ENCODE results near the gene MSL2. TPM values are rescaled to one million over a fixed set of nuclear protein-coding genes. Genes with fewer than 3 reads are reported as not detected.
"Not testable (repeated sequence)": the region's sequence is repeated elsewhere in the genome, so short reads cannot be mapped to it uniquely, and the experiment has no call there.

Gene MSL2
- total and polyA plus RNA-seq, 9 donors: 14.3 to 47.9 (median 39.4) TPM

- WGBS, 3 donors: 0% methylated on average over 47 of the region's 47 CpGs
- Histone ChIP-seq H3K36me3 (no peaks in the 10 kb centered on the region), H3K27me3 (no peaks in the 10 kb centered on the region), H3K27ac (peak overlapping the region; percentile 99 to 100), H3K4me1 (ENCODE audit: insufficient read depth) (peaks cover 14% of the 10 kb centered on the region), H3K4me3 (peak overlapping the region; percentile 92), H3K9me3 (no peaks in the 10 kb centered on the region)
- TF ChIP-seq EP300 (IDR thresholded peaks at IDR 0.05) (no peak), POLR2A (IDR thresholded peaks at IDR 0.05) (no peak), CTCF (IDR thresholded peaks at IDR 0.05) (no peak)
- DNase-seq: peak; percentile 11 to 46 (median 28)
- intact Hi-C loops (cut with DNase I): loop anchor here in 1 of 4 donors (5.0 kb wide), 1 partner anchor 53 kb away; no protein-coding TSS in a partner anchor
Measured at GRCh38 chr3:136194409-136195257, 1.5 kb downstream of the MSL2 start.

GRCh38 chr3:136193278-136194054, 2.7 kb downstream of the MSL2 start:
- H3K36me3 ChIP-seq: no peaks in the 10 kb centered on the region
- peaks cover 17% of the 10 kb centered on the region for H3K4me1 ChIP-seq (ENCODE audit: insufficient read depth)
- DNase-seq: no peak
- H3K4me3 ChIP-seq: peak overlapping the region; percentile 92
- no peak for TF ChIP-seq EP300 (IDR thresholded peaks at IDR 0.05)
- TF ChIP-seq CTCF (IDR thresholded peaks at IDR 0.05): no peak
- no peak for TF ChIP-seq POLR2A (IDR thresholded peaks at IDR 0.05)
- no peaks in the 10 kb centered on the region for H3K27me3 ChIP-seq
- H3K27ac ChIP-seq: peak overlapping the region in 1 of 2 donors; percentile 19
- H3K9me3 ChIP-seq: no peaks in the 10 kb centered on the region
- intact Hi-C loops (cut with DNase I): no loop called here
- WGBS, 3 donors: 1 to 4% (median 3%) methylated on average over 6 of the region's 6 CpGs

GRCh38 chr3:136192831-136193230, 3.3 kb downstream of the MSL2 start:
- no peaks in the 10 kb centered on the region for H3K36me3 ChIP-seq
- TF ChIP-seq CTCF (IDR thresholded peaks at IDR 0.05): no peak
- TF ChIP-seq POLR2A (IDR thresholded peaks at IDR 0.05): no peak
- no peak for TF ChIP-seq EP300 (IDR thresholded peaks at IDR 0.05)
- peak overlapping the region in 1 of 2 donors; percentile 19 for H3K27ac ChIP-seq
- intact Hi-C loops (cut with DNase I): no loop called here
- H3K27me3 ChIP-seq: no peaks in the 10 kb centered on the region
- H3K9me3 ChIP-seq: no peaks in the 10 kb centered on the region
- 4 to 7% (median 4%) methylated on average over 2 of the region's 2 CpGs for WGBS, 3 donors
- DNase-seq: no peak
- H3K4me1 ChIP-seq (ENCODE audit: insufficient read depth): peaks cover 21% of the 10 kb centered on the region
- H3K4me3 ChIP-seq: peak overlapping the region; percentile 92

- peak overlapping the region in 1 of 2 donors; percentile 19 for H3K27ac ChIP-seq
- WGBS, 3 donors: 12 to 14% (median 14%) methylated on average over 6 of the region's 6 CpGs
- H3K36me3 ChIP-seq; intact Hi-C loops (cut with DNase I); H3K27me3 ChIP-seq; H3K9me3 ChIP-seq: not testable (repeated sequence)
- peak in 1 of 5 donors; percentile 32 for DNase-seq
- peak overlapping the region; percentile 92 for H3K4me3 ChIP-seq
- H3K4me1 ChIP-seq (ENCODE audit: insufficient read depth): peaks cover 23% of the 10 kb centered on the region
Measured at GRCh38 chr3:136192195-136192594, 3.9 kb downstream of the MSL2 start.

Data from ovary (tissue), 9 donors.